Activated T-cell treated with anti-CD3 and anti-CD28 coated beads, Interleukin-2, amount 50 U/mL, for 72 hours (primary cell): ENCODE data around the gene VIPR1. TPM values are rescaled to one million over a fixed set of nuclear protein-coding genes. Genes with fewer than 3 reads are reported as not detected.

Experiments
- ATAC-seq, 2 donors: fragments of 150-1000 bp; cut with Tn5 transposase; replicated peaks in 1 of 2; 2 replicates each; pipeline ENCODE4 v1.10.0; 2021; ENCODE audit warnings: moderate library complexity in 2 of 2, mild to moderate bottlenecking in 1 of 2
- DNase-seq, 2 donors: peaks; one replicate each; pipeline ENCODE4 v3.0.0; 2021 to 2022; ENCODE audit warnings: mixed read lengths in 1 of 2
- H3K27ac Mint-ChIP-seq: one replicate; pipeline ENCODE4 v1.8.0; 2022; ENCODE audit warnings: mild to moderate bottlenecking, moderate library complexity, mixed read lengths
- H3K27me3 Mint-ChIP-seq: one replicate; pipeline ENCODE4 v1.8.0; 2022; ENCODE audit warnings: low read depth, mixed read lengths
- H3K36me3 Mint-ChIP-seq, 2 donors: one replicate each; pipeline ENCODE4 v1.8.0; 2022; ENCODE audit warnings: mixed read lengths in 2 of 2, mild to moderate bottlenecking in 1 of 2; ENCODE audit not compliant: insufficient read depth in 2 of 2
- H3K4me1 Mint-ChIP-seq: one replicate; pipeline ENCODE4 v1.8.0; 2022; ENCODE audit warnings: low read depth, mixed read lengths
- H3K4me3 Mint-ChIP-seq, 2 donors: one replicate each; pipeline ENCODE4 v1.8.0; 2022; ENCODE audit warnings: mild to moderate bottlenecking in 2 of 2, mixed read lengths in 2 of 2, moderate library complexity in 2 of 2
- H3K9me3 Mint-ChIP-seq, 2 donors: one replicate each; pipeline ENCODE4 v1.8.0; 2022; ENCODE audit warnings: mixed read lengths in 2 of 2
- total RNA-seq, 2 donors: library from RNA; stranded (reverse); gene quantifications; one replicate each; pipeline ENCODE4 v1.2.3, GENCODE V29; 2022

Gene VIPR1
- total RNA-seq, 2 donors from 2014 or later, result 5.6 to 6.6 TPM

GRCh38 chr3:42518800-42519567, 16.5 kb downstream of the VIPR1 start:
- ATAC-seq, result no peak
- Mint-ChIP-seq H3K4me3 (no peak overlapping the region), H3K27me3 (no peaks in the 10 kb centered on the region), H3K27ac (peak overlapping the region; percentile 43), H3K9me3 (no peaks in the 10 kb centered on the region), H3K36me3 (no peaks in the 10 kb centered on the region), H3K4me1 (peaks cover 28% of the 10 kb centered on the region)
- peak; percentile 22 to 35 for DNase-seq

DNA sequence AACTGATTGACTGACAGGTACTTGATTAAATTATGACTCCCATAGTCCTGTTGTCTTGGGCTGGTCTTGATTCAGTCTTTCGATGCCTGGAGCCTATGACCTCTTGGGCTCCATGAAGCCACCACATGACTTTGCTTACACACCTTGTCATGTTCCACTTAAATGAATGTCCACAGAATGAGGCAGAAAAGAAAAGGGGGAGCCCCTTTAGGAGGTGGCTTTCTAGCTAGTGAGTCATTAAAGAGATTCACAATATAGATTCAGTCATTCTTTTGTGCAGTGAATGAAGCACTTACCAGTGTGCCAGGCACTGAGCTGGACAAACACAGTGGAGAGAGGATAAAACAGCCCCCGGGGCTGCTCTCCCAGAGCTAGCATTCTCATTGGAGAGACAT, 17.1 kb downstream of the VIPR1 start:
- no peaks in the 10 kb centered on the region for H3K36me3 Mint-ChIP-seq

DNA sequence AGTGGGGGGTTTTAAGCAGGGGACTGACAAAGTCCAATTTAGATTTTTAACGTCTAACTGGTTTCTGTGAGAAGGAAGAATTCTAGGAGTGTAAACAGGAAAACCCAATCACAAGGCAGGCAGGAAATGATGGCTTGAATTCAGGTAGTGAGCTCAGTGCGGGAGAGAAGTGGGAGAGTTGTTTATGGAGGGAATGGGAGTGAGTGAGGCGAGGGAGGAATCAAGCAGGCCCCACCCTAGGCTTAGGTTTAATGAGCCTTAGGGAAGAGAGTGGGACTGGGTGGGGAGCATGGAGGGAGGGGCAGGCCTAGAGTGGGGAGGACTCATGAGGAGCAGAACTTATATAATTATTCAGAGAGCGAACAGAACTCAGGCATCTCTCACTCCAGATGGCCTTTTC, 17.9 kb downstream of the VIPR1 start:
- no peak overlapping the region for H3K4me3 Mint-ChIP-seq
- H3K9me3 Mint-ChIP-seq, result no peaks in the 10 kb centered on the region
- DNase-seq (no peak), ATAC-seq (no peak)
- no peak overlapping the region for H3K27ac Mint-ChIP-seq
- H3K27me3 Mint-ChIP-seq, result no peaks in the 10 kb centered on the region
- H3K36me3 Mint-ChIP-seq, result no peaks in the 10 kb centered on the region
- peaks cover 28% of the 10 kb centered on the region for H3K4me1 Mint-ChIP-seq

More for the DNA sequence above, 17.1 kb downstream of the VIPR1 start:
- DNase-seq (peak in 1 of 2 donors; percentile 24), ATAC-seq (peak; percentile 93 to 94)
- Mint-ChIP-seq H3K9me3 (no peaks in the 10 kb centered on the region), H3K27ac (peak overlapping the region; percentile 43), H3K27me3 (no peaks in the 10 kb centered on the region), H3K4me1 (peaks cover 28% of the 10 kb centered on the region), H3K4me3 (peak overlapping the region; percentile 8 to 42)

GRCh38 chr3:42520906-42521305, 18.5 kb downstream of the VIPR1 start:
- Mint-ChIP-seq H3K36me3 (no peaks in the 10 kb centered on the region), H3K4me1 (peaks cover 24% of the 10 kb centered on the region), H3K4me3 (no peak overlapping the region), H3K27ac (no peak overlapping the region), H3K9me3 (no peaks in the 10 kb centered on the region), H3K27me3 (no peaks in the 10 kb centered on the region)
- no peak for DNase-seq
- no peak for ATAC-seq

GRCh38 chr3:42524751-42525150, 22.3 kb downstream of the VIPR1 start:
- Mint-ChIP-seq H3K27ac (no peak overlapping the region), H3K4me1 (peaks cover 45% of the 10 kb centered on the region), H3K36me3 (no peaks in the 10 kb centered on the region), H3K4me3 (no peak overlapping the region), H3K27me3 (no peaks in the 10 kb centered on the region), H3K9me3 (no peaks in the 10 kb centered on the region)
- no peak for DNase-seq
- peak in 1 of 2 donors; percentile 38 for ATAC-seq

- Mint-ChIP-seq H3K27me3 (no peaks in the 10 kb centered on the region), H3K4me1 (peaks cover 45% of the 10 kb centered on the region), H3K36me3 (no peaks in the 10 kb centered on the region), H3K27ac (no peak overlapping the region), H3K4me3 (no peak overlapping the region), H3K9me3 (no peaks in the 10 kb centered on the region)
- DNase-seq, result no peak
- no peak for ATAC-seq
These were observed 22.8 kb downstream of the VIPR1 start for GRCh38 chr3:42525212-42525611.

DNA sequence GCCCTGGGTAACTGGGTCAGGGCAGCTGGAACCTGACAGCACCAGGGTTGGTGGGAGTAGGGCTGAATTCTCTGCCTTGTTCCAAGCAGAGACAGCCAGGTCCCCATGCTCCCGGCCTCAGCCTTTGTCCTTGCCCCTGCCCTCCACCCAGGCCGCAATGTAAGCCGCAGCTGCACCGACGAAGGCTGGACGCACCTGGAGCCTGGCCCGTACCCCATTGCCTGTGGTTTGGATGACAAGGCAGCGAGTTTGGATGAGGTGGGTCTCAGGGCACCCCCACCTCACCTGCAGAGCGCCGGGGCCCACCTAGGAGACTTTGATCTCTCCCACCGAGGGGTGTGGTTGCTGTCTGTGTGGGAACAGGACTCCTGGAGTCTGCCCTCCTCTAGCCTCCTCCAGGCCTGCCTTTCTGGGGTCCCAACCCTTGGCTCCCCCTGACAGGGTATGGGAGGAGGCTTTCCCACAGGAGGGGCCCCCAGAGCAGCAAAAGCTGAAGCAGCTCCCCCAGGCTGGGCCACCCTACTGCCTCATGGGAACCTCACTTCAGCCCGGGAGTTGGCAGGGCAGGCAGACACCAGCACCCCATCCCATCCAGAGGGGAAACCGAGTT, 23.4 kb downstream of the VIPR1 start:
- H3K36me3 Mint-ChIP-seq, result no peaks in the 10 kb centered on the region
- peaks cover 43% of the 10 kb centered on the region for H3K4me1 Mint-ChIP-seq
- DNase-seq (no peak), ATAC-seq (no peak)
- H3K9me3 Mint-ChIP-seq, result no peaks in the 10 kb centered on the region
- H3K4me3 Mint-ChIP-seq, result no peak overlapping the region
- no peak overlapping the region for H3K27ac Mint-ChIP-seq
- no peaks in the 10 kb centered on the region for H3K27me3 Mint-ChIP-seq

- no peaks in the 10 kb centered on the region for H3K27me3 Mint-ChIP-seq
- peak; percentile 52 to 58 for DNase-seq
- peak overlapping the region; percentile 93 for H3K27ac Mint-ChIP-seq
- ATAC-seq, result peak; percentile 83 to 89
- H3K4me3 Mint-ChIP-seq, result no peak overlapping the region
- H3K36me3 Mint-ChIP-seq, result no peaks in the 10 kb centered on the region
- peaks cover 40% of the 10 kb centered on the region for H3K4me1 Mint-ChIP-seq
- no peaks in the 10 kb centered on the region for H3K9me3 Mint-ChIP-seq
These were observed 24.3 kb downstream of the VIPR1 start for GRCh38 chr3:42526616-42527367.

GRCh38 chr3:42527368-42527917, 25.0 kb downstream of the VIPR1 start:
- DNase-seq, result no peak
- peaks cover 45% of the 10 kb centered on the region for H3K4me1 Mint-ChIP-seq
- no peaks in the 10 kb centered on the region for H3K36me3 Mint-ChIP-seq
- no peak overlapping the region for H3K4me3 Mint-ChIP-seq
- no peaks in the 10 kb centered on the region for H3K9me3 Mint-ChIP-seq
- ATAC-seq, result no peak
- H3K27ac Mint-ChIP-seq, result no peak overlapping the region
- H3K27me3 Mint-ChIP-seq, result no peaks in the 10 kb centered on the region

GRCh38 chr3:42529468-42529867, 27.0 kb downstream of the VIPR1 start:
- DNase-seq (no peak), ATAC-seq (no peak)
- Mint-ChIP-seq H3K4me3 (no peak overlapping the region), H3K4me1 (peaks cover 57% of the 10 kb centered on the region), H3K9me3 (no peaks in the 10 kb centered on the region), H3K27ac (no peak overlapping the region), H3K27me3 (no peaks in the 10 kb centered on the region), H3K36me3 (no peaks in the 10 kb centered on the region)

- H3K9me3 Mint-ChIP-seq, result no peaks in the 10 kb centered on the region
- H3K4me3 Mint-ChIP-seq, result peak overlapping the region in 1 of 2 donors; percentile 6
- ATAC-seq, result no peak
- no peak for DNase-seq
- no peaks in the 10 kb centered on the region for H3K27me3 Mint-ChIP-seq
- H3K27ac Mint-ChIP-seq, result no peak overlapping the region
- H3K4me1 Mint-ChIP-seq, result peaks cover 57% of the 10 kb centered on the region
- no peaks in the 10 kb centered on the region for H3K36me3 Mint-ChIP-seq
These were observed 27.6 kb downstream of the VIPR1 start for GRCh38 chr3:42530073-42530472.

DNA sequence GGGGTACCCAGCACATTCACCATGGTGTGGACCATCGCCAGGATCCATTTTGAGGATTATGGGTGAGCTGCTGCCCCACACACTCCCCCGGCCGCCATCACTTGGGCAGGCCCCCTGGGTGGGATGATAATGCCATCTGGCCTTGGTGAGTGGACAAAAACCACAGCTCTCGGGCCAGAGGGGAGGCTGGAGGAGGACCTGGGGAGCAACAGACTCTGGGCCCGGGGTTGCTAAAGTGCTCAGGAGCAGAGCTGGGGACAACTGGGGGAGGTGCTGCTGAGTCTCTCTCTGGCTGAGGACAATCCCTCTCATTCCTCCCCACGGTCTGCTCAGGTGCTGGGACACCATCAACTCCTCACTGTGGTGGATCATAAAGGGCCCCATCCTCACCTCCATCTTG, 29.0 kb downstream of the VIPR1 start:
- Mint-ChIP-seq H3K4me3 (no peak overlapping the region), H3K4me1 (peaks cover 53% of the 10 kb centered on the region), H3K27ac (no peak overlapping the region), H3K27me3 (no peaks in the 10 kb centered on the region), H3K9me3 (no peaks in the 10 kb centered on the region), H3K36me3 (no peaks in the 10 kb centered on the region)
- ATAC-seq, result no peak
- DNase-seq, result no peak

- Mint-ChIP-seq H3K27ac (no peak overlapping the region), H3K36me3 (no peaks in the 10 kb centered on the region), H3K4me3 (no peak overlapping the region), H3K9me3 (no peaks in the 10 kb centered on the region), H3K27me3 (no peaks in the 10 kb centered on the region), H3K4me1 (peaks cover 46% of the 10 kb centered on the region)
- peak in 1 of 2 donors; percentile 9 for ATAC-seq
- no peak for DNase-seq
These were observed 29.8 kb downstream of the VIPR1 start for GRCh38 chr3:42532229-42532628.
